KMS-11 (cell line): ENCODE results near the gene BRI3BP.

ENCODE experiments used
- H2AFZ ChIP-seq: fragments of 200-600 bp; sonication (generic); 2 replicates; pipeline ENCODE4 v1.6.1; 2016; ENCODE audit warnings: antibody characterized with exemption, mixed run types, low read depth
- H3K27ac ChIP-seq: fragments of 200-600 bp; sonication (generic); 2 replicates; pipeline ENCODE4 v1.6.1; 2016; ENCODE audit warnings: mild to moderate bottlenecking, mixed run types
- H3K27me3 ChIP-seq: fragments of 200-600 bp; sonication (generic); 2 replicates; pipeline ENCODE4 v1.6.1; 2017; ENCODE audit warnings: mild to moderate bottlenecking, low read depth, mixed run types, moderate library complexity; ENCODE audit not compliant: insufficient read depth
- H3K36me3 ChIP-seq: fragments of 200-600 bp; sonication (generic); 2 replicates; pipeline ENCODE4 v1.6.1; 2017; ENCODE audit warnings: mild to moderate bottlenecking, mixed run types; ENCODE audit not compliant: insufficient read depth
- H3K4me1 ChIP-seq: fragments of 200-600 bp; sonication (generic); 2 replicates; pipeline ENCODE4 v1.6.1; 2016; ENCODE audit warnings: mild to moderate bottlenecking, low read depth, mixed run types; ENCODE audit not compliant: poor library complexity, severe bottlenecking
- H3K4me2 ChIP-seq: fragments of 200-600 bp; sonication (generic); 2 replicates; pipeline ENCODE4 v1.7.0; 2016; ENCODE audit warnings: mild to moderate bottlenecking, mixed run types
- H3K4me3 ChIP-seq: fragments of 200-600 bp; sonication (generic); IDR thresholded peaks from 2 replicates; pipeline ENCODE4 v1.6.1; 2017; ENCODE audit warnings: low read depth, low read length, mixed read lengths; ENCODE audit not compliant: insufficient read depth
- H3K79me2 ChIP-seq: fragments of 200-600 bp; sonication (generic); 2 replicates; pipeline ENCODE4 v1.6.1; 2016; ENCODE audit warnings: low read depth, mixed run types; ENCODE audit not compliant: insufficient read depth
- H3K9ac ChIP-seq: fragments of 200-600 bp; sonication (generic); 2 replicates; pipeline ENCODE4 v1.6.1; 2016; ENCODE audit warnings: mild to moderate bottlenecking, mixed run types
- H4K20me1 ChIP-seq: fragments of 200-600 bp; sonication (generic); 2 replicates; pipeline ENCODE4 v1.6.1; 2016; ENCODE audit warnings: mild to moderate bottlenecking, mixed run types; ENCODE audit not compliant: insufficient read depth
- TF ChIP-seq, protein P1 (sequence below): fragments of 200-600 bp; sonication (generic); conservative IDR thresholded peaks from 2 replicates; pipeline ENCODE4 v1.6.1; 2017; ENCODE audit warnings: low read depth, mild to moderate bottlenecking, antibody characterized with exemption, low read length, moderate library complexity, mixed read lengths

Gene BRI3BP

DNA sequence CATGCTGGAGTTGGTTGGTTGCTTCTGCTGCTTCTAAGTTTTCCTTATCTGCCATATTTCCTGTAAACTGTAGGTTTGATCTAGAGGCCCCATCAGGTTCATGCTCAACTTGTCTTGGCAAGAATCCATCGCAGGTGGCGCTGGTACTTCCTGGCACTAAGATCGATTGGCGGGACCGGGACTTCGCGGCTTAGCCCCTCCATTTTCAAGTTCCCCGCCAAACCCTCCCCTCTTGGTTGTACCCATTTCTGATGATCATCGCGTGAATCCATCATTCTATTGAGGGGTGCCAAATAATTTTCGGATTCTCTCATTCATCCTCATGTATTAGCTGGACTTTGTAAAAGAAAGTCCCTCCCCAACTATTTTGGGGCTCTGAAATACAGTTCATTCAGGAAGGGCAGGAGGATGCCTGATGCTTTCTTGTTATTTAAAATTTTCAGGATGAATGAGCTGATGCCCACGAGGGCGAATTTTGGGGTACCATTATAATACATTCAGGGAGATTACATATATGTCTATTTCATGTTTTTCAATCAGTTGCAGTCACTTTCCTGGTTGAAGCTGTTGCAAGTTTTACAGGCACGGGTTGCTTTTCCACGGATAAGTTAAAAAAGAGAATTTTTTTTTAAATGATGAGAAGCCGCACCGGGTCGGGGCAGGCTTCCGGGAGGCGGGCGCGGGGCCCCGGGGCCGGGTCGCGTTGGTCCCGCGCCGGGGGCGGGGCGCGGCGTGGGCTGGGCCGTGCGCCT, 395 bp upstream of the BRI3BP start:
- H3K4me1 ChIP-seq, result peaks cover 18% of the 10 kb centered on the region
- peak overlapping the region; percentile 90 for H2AFZ ChIP-seq
- peak overlapping the region; percentile 50; the same call in 1 of the 2 replicates for H3K9ac ChIP-seq
- H3K4me3 ChIP-seq, result no peak overlapping the region
- TF ChIP-seq, protein P1, sequence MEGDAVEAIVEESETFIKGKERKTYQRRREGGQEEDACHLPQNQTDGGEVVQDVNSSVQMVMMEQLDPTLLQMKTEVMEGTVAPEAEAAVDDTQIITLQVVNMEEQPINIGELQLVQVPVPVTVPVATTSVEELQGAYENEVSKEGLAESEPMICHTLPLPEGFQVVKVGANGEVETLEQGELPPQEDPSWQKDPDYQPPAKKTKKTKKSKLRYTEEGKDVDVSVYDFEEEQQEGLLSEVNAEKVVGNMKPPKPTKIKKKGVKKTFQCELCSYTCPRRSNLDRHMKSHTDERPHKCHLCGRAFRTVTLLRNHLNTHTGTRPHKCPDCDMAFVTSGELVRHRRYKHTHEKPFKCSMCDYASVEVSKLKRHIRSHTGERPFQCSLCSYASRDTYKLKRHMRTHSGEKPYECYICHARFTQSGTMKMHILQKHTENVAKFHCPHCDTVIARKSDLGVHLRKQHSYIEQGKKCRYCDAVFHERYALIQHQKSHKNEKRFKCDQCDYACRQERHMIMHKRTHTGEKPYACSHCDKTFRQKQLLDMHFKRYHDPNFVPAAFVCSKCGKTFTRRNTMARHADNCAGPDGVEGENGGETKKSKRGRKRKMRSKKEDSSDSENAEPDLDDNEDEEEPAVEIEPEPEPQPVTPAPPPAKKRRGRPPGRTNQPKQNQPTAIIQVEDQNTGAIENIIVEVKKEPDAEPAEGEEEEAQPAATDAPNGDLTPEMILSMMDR, result peak; percentile 73
- H3K36me3 ChIP-seq, result no peaks in the 10 kb centered on the region
- H3K27ac ChIP-seq, result peak overlapping the region; percentile 79
- peaks cover 39% of the 10 kb centered on the region for H3K79me2 ChIP-seq
- no peaks in the 10 kb centered on the region for H3K27me3 ChIP-seq
- H4K20me1 ChIP-seq, result no peaks in the 10 kb centered on the region
- H3K4me2 ChIP-seq, result peak overlapping the region; percentile 99

DNA sequence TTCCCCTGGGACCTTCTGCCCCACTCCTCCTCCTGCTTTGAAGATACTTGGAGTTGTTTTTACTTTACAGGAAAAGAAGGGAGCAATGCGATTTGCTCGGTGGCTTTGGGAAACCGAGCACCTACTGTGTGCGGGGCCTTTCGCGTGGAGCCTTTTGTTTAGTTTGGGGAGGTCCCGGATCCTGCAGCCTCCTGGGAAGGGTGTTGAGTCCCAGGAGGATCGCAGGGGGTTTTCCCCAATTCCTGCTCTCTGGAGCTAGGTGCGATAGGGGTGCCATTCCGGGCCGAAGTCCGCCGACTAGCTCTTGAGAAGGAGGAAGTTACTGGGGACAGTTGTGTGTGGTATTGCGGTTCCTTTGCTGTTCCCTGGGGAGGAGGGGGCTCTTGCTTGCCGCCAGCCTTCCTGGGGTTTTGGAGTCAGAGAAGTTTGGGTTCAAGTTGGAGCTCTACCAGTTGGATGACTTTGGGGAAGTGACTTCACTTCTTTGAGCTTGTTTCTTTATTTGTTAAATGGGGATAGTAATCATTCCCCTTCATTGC, 1.1 kb downstream of the BRI3BP start:
- TF ChIP-seq, protein P1, result no peak
- Histone ChIP-seq H2AFZ (peak overlapping the region; percentile 66), H3K36me3 (no peaks in the 10 kb centered on the region), H4K20me1 (no peaks in the 10 kb centered on the region), H3K27me3 (no peaks in the 10 kb centered on the region), H3K4me1 (peaks cover 15% of the 10 kb centered on the region), H3K27ac (no peak overlapping the region; the same call in 1 of the 2 replicates), H3K79me2 (peaks cover 43% of the 10 kb centered on the region), H3K9ac (peak overlapping the region; percentile 64; the same call in 1 of the 2 replicates), H3K4me3 (no peak overlapping the region), H3K4me2 (peak overlapping the region; percentile 86)

DNA sequence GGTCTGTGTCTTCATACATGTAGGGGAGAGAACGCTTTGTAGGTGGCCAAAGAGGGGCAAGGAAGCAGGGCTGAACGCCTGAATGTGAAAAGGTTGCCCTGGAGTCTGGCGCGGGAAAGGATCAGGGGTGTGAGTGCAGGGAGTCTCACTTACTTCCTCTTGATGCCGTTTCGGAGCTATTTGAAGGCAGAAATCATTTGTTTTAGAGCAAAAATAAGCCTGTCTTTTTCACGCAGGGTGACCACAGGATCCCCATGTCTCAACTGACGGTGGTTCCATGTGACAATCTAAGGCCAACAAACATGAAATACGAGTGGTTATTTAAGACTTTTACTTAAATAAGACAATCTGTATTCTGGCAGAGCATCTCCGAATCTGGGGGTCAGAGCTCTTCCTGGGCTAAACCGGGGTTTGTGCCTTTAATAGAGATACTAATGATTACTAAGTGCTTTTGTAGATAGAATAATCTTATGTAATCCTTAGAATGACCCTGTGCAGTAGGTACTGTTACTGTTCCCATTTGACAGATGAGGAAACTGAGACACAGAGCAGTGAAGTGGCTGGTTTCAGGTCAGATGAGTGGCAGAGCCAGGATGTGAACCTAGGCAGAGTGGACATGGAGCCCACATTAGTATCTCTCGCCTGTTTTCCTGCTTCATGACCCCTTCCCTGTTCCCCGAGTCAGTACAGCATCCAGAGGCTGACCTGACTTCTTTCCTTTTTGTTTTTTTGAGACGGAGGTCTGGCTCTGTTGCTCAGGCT, 1.9 kb downstream of the BRI3BP start:
- peak overlapping the region; percentile 86 for H3K4me2 ChIP-seq
- no peaks in the 10 kb centered on the region for H3K27me3 ChIP-seq
- no peak overlapping the region for H2AFZ ChIP-seq
- H3K27ac ChIP-seq, result no peak overlapping the region
- peaks cover 43% of the 10 kb centered on the region for H3K79me2 ChIP-seq
- no peaks in the 10 kb centered on the region for H3K36me3 ChIP-seq
- H4K20me1 ChIP-seq, result no peaks in the 10 kb centered on the region
- H3K9ac ChIP-seq, result no peak overlapping the region
- peaks cover 15% of the 10 kb centered on the region for H3K4me1 ChIP-seq
- no peak overlapping the region for H3K4me3 ChIP-seq
- TF ChIP-seq, protein P1, result no peak

DNA sequence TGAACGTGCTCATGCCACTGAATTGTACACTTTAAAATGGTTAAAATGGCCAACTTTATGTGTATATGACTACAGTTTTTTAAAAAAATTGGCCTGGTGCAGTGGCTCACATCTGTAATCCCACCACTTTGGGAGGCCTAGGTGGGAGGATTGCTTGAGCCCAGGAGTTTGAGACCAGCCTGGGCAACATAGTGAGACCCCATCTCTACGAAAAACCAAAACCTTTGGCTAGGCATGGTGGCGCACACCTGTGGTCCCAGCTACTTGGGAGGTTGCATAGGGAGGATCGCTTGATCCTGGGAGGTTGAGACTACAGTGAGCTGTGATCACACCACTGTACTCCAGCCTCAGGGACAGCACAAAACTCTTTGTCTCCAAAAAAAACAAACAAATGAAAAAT, 5.3 kb downstream of the BRI3BP start:
- TF ChIP-seq, protein P1, result no peak
- Histone ChIP-seq H4K20me1 (no peaks in the 10 kb centered on the region), H3K27me3 (no peaks in the 10 kb centered on the region), H3K36me3 (no peaks in the 10 kb centered on the region), H3K4me2 (no peak overlapping the region), H3K4me3 (no peak overlapping the region), H3K79me2 (peaks cover 46% of the 10 kb centered on the region), H3K4me1 (peaks cover 8% of the 10 kb centered on the region), H3K9ac (no peak overlapping the region), H3K27ac (no peak overlapping the region), H2AFZ (no peak overlapping the region)
